Jurkat, Clone E6-1 (cell line): ENCODE results near the gene OR8A1.
"Not testable (repeated sequence)": the region's sequence is repeated elsewhere in the genome, so short reads cannot be mapped to it uniquely, and the experiment has no call there.

Source experiments
- DNase-seq: peaks from one replicate; pipeline ENCODE4 v3.0.0-alpha.2; 2011; ENCODE audit warnings: low read depth, low spot score
- H3K4me3 ChIP-seq: 2 replicates; pipeline ENCODE4 v1.5.1; 2011; ENCODE audit warnings: mild to moderate bottlenecking, low read length, control low read depth, moderate library complexity

OR8A1 gene

DNA sequence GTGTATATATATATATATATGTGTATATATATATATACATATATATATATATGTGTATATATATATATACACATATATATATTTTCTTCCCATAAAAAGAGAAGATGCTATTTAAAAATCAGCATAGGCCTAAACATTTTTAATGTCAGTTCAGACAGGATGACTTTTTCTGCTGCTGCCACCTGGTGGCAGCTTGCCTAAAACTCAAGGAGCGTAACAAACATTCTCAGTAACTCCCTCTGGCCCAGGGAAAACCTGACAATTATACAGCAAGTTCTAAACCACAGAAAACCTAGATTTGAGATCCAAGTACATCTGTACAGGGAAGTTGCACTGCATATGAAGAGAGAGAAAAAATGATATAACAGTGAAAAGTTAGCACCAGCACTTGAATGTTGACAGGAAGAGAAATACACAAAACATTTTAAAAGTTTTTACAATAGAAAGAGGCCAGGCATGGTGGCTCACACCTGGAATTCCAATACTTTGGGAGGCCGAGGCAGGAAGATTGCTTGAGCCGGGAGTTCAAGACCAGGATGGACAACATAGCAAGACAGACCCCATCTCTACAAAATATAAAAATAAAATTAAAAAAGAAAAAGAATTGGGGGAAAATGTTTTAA is 16.6 kb downstream of the OR8A1 start:
- H3K4me3 ChIP-seq: no peak overlapping the region
- DNase-seq: peak; percentile 55

DNA sequence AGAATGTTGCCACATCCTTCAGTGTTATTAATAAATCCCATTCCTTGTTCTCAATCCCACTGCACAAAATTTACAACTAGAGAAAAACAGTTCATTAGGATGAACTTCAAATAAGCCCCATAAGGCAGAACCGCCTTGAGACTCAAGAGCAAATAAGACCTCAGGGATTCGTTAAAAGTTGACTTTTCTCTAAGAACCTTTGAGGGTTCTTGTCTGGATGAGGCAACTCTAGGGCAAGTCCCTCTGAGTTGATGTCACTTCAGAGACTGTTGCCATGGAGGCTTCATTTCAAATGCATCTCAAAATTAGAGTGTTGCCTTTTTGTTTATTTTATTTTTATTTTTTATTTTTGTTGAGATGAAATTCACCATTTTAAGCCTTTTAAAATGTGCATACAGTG is 21.6 kb downstream of the OR8A1 start:
- no peak for DNase-seq
- no peak overlapping the region for H3K4me3 ChIP-seq

DNA sequence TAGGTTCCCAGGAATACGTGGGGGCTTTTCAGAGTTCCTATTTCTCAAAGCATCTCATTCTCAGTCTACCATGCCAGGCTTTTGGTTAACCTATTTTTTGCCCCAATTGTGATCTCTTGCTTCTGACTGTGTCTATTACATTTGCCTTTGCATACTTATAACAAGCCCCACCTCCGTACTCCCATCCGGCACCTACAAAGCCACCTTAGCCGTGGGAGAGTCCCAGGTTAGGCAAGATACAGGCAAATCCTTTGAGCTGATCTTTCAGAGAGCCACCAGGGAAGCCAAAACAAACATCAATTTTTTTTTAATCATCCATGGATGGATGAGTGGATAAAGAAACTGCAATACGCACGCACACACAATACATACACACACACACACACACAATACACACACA is 22.8 kb downstream of the OR8A1 start:
- H3K4me3 ChIP-seq: no peak overlapping the region
- no peak for DNase-seq

DNA sequence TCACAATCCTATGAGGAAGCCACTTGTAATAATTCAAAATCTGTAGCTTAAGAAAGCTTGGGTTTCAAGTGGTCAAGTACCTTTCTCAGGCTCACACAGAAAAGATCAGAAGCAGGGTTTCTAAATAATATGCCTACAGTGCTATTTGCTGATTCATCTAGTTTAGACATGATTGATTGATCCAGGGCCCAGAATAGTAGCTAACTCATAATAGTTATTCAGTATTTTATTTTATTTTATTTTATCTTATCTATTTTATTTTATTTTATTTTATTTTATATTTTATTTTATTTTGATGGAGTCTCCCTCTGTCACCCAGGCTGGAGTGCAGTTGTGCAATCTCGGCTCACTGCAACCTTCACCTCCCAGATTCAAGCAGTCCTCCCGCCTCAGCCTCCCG is 25.5 kb downstream of the OR8A1 start:
- no peak for DNase-seq

DNA sequence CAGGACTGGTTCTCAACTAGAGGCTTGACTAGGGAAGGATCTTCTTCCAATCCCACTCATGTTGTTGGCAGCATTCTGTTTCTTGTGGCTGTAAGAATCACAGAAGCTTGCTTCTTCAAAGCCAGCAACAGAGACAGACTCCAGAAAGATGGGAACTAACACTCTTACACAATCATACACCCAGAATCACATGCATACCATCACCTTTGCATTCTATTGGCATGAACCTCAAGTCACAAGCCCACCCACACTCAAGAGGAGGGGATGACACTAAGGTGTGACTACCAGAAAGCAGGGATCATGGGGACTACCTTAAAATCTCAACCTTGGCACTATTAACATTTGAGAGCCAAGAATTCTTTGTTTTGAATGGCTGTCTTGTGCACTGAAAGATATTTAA is 27.8 kb downstream of the OR8A1 start:
- H3K4me3 ChIP-seq: no peak overlapping the region
- no peak for DNase-seq

More for the DNA sequence above, 25.5 kb downstream of the OR8A1 start:
- H3K4me3 ChIP-seq: no peak overlapping the region

DNA sequence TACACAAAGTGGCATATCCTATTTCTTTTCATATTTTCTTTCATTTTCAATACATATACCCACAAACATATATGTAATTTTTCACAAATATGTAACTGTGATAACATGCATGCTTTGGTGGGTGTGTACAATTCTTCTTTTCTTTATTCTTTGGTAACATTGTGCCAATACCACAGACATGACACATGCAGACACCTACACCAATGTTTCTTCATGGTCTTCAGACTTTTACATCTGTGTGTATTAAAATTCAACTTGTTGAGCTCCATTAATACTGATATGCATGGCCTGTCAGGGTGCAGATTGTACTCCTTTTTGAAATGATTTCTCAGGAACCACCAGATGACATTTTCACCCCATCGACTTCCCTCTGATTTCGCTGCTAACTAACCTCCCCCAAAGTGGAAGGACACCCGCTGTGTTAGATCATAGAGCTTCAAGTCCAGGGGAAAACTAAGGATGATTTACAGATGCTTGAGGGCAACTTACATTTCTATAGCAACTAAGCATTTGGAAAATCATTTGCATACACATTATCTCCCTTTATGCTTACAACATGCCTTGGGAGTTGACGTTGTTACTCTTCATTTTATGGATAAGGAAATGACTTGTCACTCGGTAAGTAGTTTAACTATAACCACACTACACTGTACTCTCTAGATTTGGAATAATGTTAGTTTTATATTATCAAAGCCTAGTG is 31.0 kb downstream of the OR8A1 start:
- DNase-seq: no peak
- no peak overlapping the region for H3K4me3 ChIP-seq

DNA sequence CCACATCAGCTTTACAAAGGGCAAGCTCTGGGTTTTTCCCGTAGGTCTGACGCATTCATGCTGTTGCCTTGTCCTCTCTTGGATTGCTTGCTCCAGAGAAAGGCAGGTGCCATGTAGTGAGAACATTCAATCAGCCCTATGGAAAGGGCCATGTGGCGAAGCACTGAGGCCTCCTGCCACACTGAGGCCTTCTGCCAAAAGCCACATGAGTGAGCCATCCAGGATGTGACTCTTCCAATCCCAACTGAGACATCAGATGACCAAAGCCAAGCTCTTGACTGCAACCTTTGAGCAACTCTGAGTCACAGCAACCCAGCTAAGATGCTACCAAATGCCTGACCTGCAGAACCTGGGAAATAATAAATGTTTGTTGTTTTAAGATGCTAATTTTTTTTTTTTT is 32.4 kb downstream of the OR8A1 start:
- no peak for DNase-seq
- H3K4me3 ChIP-seq: no peak overlapping the region

DNA sequence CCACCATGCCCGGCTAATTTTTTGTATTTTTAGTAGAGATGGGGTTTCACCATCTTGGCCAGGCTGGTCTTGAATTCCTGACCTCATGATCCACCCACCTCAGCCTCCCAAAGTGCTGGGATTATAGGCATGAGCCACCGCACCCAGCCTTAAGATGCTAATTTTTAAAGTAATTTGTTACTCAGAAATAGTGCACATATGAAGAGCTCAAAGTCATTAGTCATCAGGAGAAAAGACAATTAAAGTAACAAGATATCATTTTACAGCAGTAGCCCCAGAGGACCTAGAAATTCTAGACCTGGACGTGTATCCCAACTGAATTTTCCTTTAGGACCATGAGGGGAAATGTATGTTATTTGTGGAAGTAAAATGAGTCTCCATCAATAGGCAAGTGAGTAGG is 32.9 kb downstream of the OR8A1 start:
- H3K4me3 ChIP-seq, DNase-seq: not testable (repeated sequence)

DNA sequence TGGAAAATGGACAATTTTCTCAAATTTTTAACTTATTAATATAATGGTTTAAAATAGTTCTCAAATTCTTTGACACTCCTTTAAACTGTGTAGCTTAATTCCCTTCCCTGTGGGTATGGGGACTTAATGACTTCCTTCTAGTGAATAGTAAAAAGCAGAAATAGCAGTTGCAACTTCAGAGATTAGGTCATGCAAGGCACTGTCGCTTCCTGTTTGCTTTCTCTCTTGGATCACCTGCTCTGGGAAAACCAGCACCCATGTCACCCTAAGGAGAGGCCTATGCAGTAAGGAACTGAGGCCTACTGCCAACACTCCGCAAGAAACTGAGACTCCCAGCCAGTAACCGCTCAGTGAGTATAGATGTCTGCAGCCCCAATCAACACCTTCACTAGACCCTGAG is 35.9 kb downstream of the OR8A1 start:
- H3K4me3 ChIP-seq: no peak overlapping the region
- DNase-seq: no peak

DNA sequence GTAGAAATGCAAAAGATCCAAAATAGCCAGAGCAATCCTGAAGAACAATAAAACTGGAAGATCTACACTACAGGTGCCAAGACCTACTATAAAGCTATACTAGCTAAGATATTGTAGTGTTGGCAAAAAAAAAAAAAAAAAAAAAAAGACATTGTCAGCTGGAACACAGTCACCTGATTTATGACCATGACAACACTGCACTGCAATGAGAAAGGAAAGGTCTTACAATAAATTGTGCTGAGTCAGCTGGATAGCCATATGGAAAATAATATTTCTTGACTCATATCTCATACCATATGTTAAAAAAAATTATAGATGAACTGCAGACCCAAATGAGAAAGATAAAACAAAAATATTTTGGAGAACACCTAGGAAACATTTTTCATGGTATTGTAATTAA is 38.4 kb downstream of the OR8A1 start:
- no peak for DNase-seq

DNA sequence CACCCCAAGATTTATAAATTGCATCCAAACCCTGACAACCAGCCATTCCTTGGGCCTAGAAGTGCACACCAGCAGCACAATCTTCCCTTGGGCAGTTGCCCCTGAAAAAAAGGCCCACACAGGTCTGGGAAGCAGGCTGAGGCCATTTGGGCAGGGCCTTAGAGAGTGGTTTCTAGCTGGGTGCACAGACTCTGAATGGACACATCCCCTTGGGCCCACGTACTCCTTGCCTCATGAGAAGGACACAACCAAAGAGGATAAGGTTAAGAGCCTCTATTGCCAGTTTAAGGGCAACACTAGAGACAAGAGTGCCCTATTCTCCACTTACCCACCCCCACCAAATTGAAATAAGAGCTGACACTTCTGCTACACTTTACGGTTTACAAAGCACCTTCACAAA is 40.5 kb downstream of the OR8A1 start:
- no peak overlapping the region for H3K4me3 ChIP-seq
- DNase-seq: no peak

More for the DNA sequence above, 38.4 kb downstream of the OR8A1 start:
- no peak overlapping the region for H3K4me3 ChIP-seq

DNA sequence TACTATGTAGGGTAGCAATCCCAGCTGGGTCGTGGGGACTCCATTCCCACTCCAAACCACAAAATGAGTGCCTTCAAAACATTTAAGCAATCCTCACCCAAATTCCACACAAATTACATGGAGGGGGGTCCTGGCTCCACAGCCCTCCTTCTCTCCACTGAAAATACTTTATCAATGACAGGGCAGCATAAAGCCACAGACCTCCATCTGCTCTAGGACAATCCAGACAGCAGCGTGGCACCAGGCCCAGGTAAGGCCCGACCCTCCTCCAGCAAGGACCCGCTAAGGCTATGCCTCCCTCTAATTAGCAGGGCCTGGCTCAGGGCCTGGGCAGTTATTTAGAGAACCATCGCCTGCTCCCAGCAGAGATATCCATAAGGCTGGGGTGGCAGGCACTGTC is 41.3 kb downstream of the OR8A1 start, which contains the start of gene PANX3:
Gene PANX3 (plus strand): TSS at position 365 of the 400 bp plus-strand sequence. CDS start 129 bp downstream, outside the sequence.
- no peak for DNase-seq
- peak within 1 kb of the TSS; percentile 4; the same call in 1 of the 2 replicates for H3K4me3 ChIP-seq

DNA sequence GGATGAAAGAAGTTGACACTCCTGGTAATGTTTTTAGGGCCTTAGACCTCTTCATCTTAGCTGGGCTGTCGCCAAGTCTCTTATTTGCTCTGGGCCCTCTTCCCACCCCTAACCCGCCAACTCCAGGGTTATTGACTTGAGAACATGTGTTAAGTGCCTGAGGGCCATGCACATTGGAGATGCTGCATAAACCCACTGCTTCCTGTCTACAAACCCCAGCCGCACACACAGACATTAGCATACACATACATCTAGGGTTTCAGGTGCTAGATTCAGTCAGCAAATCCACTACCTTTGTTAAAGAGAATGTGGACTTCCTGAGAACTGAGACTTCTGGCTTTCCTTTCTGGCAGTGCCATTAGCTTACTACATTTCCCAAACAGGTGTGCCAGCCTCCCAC is 42.2 kb downstream of the OR8A1 start:
- DNase-seq: peak; percentile 94
- peak overlapping the region; percentile 4; the same call in 1 of the 2 replicates for H3K4me3 ChIP-seq

DNA sequence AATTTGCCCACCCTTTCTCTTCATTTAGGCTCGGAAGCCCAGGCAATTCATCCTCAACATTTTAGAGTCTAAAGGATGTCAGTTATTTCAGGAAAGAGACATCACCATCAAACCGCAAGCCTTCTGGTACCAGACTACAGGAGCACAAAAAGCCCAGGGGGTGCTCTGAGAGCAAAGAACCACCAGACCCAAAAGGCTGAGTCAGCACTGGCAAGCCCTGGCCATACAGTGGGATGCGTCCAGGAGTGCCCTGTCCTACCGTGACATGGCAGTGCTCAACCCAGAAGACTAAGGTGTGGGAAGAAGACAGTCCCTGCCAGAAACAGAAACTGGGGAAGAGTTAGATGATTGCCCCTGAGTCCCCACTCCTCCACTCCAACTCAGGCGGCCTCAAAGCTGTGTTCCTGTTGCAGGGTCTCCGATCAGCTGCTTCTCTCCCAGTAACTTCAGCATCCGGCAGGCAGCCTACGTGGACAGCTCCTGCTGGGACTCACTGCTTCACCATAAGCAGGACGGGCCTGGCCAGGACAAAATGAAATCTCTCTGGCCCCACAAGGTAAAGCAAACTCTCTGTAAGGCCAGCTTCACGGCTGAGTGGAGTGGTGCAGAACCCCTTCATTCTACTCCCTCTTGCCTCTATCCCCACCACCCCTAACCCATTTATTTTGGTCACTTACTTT is 42.9 kb downstream of the OR8A1 start:
- H3K4me3 ChIP-seq: no peak overlapping the region
- DNase-seq: no peak

DNA sequence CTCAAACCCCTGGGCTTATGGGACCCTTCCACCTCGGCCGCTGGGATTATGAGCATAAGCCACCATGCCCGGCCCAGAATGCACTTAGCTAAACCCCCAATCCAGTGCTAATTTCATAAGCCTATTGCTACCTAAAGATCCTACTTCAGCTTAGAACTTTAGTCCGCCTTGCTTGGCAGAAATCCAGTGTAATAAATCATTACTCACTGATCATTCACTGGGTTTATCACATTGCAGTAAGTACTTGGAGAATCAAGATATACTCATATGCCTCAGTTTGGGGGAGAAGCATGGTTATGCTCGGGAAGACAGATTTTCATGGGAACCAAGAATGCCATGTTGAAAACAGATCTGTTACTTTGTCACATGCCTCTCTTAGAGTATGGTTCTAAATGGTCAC is 49.1 kb downstream of the OR8A1 start:
- DNase-seq: no peak
- H3K4me3 ChIP-seq: no peak overlapping the region
